PFSK-1 (cell line): ENCODE data around the gene PCBP3.

Experiments used
- FOXP2 ChIP-seq: optimal IDR thresholded peaks from 2 replicates; pipeline ENCODE3; 2011; ENCODE audit warnings: borderline replicate concordance, control low read depth, inconsistent platforms; ENCODE audit not compliant: insufficient read depth; ENCODE audit errors: extremely low read length, extremely low read depth
- POLR2AphosphoS5 ChIP-seq: IDR thresholded peaks from 2 replicates; pipeline ENCODE4 v1.6.1; 2012; ENCODE audit warnings: low read depth, mild to moderate bottlenecking, control low read depth, low read length, moderate library complexity
- REST ChIP-seq, 2 experiments: IDR thresholded peaks; 2 replicates each; pipeline versions ENCODE4 v1.6.1 to v1.8.0; 2011 to 2012; ENCODE audit warnings: low read depth in 2 of 2, low read length in 2 of 2, control low read depth in 1 of 2, inconsistent platforms in 1 of 2, mild to moderate bottlenecking in 1 of 2, moderate library complexity in 1 of 2; ENCODE audit not compliant: insufficient read depth in 1 of 2
- SIN3A ChIP-seq: IDR thresholded peaks from 2 replicates; pipeline ENCODE4 v1.6.1; 2012; ENCODE audit warnings: mild to moderate bottlenecking, low read length, moderate library complexity, borderline replicate concordance; ENCODE audit not compliant: insufficient read depth
- TAF1 ChIP-seq: IDR thresholded peaks from 2 replicates; pipeline ENCODE4 v1.6.1; 2012; ENCODE audit warnings: low read length, control low read depth, borderline replicate concordance; ENCODE audit not compliant: insufficient read depth

PCBP3 gene

GRCh38 chr21:45805321-45805720, 161.8 kb downstream of the PCBP3 start:
- TF ChIP-seq FOXP2 (no peak), TAF1 (no peak), POLR2AphosphoS5 (no peak), REST (IDR thresholded peaks at IDR 0.05; ENCODE audit: insufficient read depth in 1 of 2, low read depth in 2 of 2, low read length in 2 of 2) (no peak), SIN3A (no peak)

GRCh38 chr21:45806042-45806441, 162.5 kb downstream of the PCBP3 start:
- TF ChIP-seq REST (IDR thresholded peaks at IDR 0.05; ENCODE audit: insufficient read depth in 1 of 2, low read depth in 2 of 2, low read length in 2 of 2) (no peak), POLR2AphosphoS5 (no peak), SIN3A (no peak), TAF1 (no peak), FOXP2 (no peak)

GRCh38 chr21:45809421-45809820, 165.9 kb downstream of the PCBP3 start:
- TF ChIP-seq TAF1 (no peak), POLR2AphosphoS5 (no peak), SIN3A (no peak), REST (IDR thresholded peaks at IDR 0.05; ENCODE audit: insufficient read depth in 1 of 2, low read depth in 2 of 2, low read length in 2 of 2) (no peak), FOXP2 (no peak)

- TF ChIP-seq TAF1: no peak
- TF ChIP-seq POLR2AphosphoS5: no peak
- no peak for TF ChIP-seq REST (IDR thresholded peaks at IDR 0.05; ENCODE audit: insufficient read depth in 1 of 2, low read depth in 2 of 2, low read length in 2 of 2)
- no peak for TF ChIP-seq SIN3A
- TF ChIP-seq FOXP2: no peak
Observed at GRCh38 chr21:45811136-45811535, 167.6 kb downstream of the PCBP3 start.

GRCh38 chr21:45816794-45817193, 173.3 kb downstream of the PCBP3 start:
- no peak for TF ChIP-seq SIN3A
- TF ChIP-seq TAF1: no peak
- TF ChIP-seq FOXP2: no peak
- TF ChIP-seq POLR2AphosphoS5: no peak
- no peak for TF ChIP-seq REST (IDR thresholded peaks at IDR 0.05; ENCODE audit: insufficient read depth in 1 of 2, low read depth in 2 of 2, low read length in 2 of 2)
